Neural progenitor cell (in vitro differentiated cells): ENCODE data around the gene SPATA31A3.
"Not testable (repeated sequence)": the region's sequence is repeated elsewhere in the genome, so short reads cannot be mapped to it uniquely, and the experiment has no call there.

ENCODE experiments used
- EZH2 ChIP-seq: fragments of 200-600 bp; sonication (generic); IDR thresholded peaks from 2 replicates; pipeline ENCODE4 v1.6.1; 2017; ENCODE audit warnings: antibody characterized with exemption, mild to moderate bottlenecking, moderate library complexity
- EZH2phosphoT487 ChIP-seq: fragments of 200-600 bp; sonication (generic); IDR thresholded peaks from 2 replicates; pipeline ENCODE4 v1.6.1; 2017; ENCODE audit warnings: antibody characterized with exemption
- TF ChIP-seq, protein P1 (sequence below): fragments of 200-600 bp; sonication (generic); IDR thresholded peaks from 2 replicates; pipeline ENCODE4 v1.5.1; 2017; ENCODE audit warnings: antibody characterized with exemption, mild to moderate bottlenecking

DNA sequence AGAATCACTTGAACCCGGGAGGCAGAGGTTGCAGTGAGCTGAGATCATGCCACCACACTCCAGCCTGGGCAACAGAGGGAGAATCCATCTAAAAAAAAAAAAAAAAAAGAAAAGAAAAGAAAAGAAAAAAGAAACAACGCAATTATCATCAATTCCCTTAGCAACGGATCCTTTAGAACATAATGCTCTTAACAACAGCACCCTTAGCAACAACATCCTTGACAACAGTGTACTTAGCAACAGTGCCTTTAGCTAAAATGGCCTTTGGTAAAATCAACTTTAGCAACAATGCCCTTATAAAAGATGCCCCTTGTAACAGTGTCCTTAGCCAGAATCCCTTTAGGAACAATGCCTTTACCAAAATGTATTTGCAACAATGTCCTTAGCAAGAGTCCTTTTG is 54.7 kb downstream of the SPATA31A3 start:
- TF ChIP-seq, protein P1, sequence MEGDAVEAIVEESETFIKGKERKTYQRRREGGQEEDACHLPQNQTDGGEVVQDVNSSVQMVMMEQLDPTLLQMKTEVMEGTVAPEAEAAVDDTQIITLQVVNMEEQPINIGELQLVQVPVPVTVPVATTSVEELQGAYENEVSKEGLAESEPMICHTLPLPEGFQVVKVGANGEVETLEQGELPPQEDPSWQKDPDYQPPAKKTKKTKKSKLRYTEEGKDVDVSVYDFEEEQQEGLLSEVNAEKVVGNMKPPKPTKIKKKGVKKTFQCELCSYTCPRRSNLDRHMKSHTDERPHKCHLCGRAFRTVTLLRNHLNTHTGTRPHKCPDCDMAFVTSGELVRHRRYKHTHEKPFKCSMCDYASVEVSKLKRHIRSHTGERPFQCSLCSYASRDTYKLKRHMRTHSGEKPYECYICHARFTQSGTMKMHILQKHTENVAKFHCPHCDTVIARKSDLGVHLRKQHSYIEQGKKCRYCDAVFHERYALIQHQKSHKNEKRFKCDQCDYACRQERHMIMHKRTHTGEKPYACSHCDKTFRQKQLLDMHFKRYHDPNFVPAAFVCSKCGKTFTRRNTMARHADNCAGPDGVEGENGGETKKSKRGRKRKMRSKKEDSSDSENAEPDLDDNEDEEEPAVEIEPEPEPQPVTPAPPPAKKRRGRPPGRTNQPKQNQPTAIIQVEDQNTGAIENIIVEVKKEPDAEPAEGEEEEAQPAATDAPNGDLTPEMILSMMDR, result not testable (repeated sequence)
- not testable (repeated sequence) for TF ChIP-seq EZH2, EZH2phosphoT487
